HG03575 (cell line): ENCODE data around the gene FKBP3.
"Not testable (repeated sequence)": the region's sequence is repeated elsewhere in the genome, so short reads cannot be mapped to it uniquely, and the experiment has no call there.

Experiments
- ATAC-seq: cut with Tn5 transposase; IDR thresholded peaks from one replicate; pipeline ENCODE4 v1.9.1; 2021; ENCODE audit not compliant: unreplicated experiment, insufficient number of reproducible peaks, low FRiP score; ENCODE audit errors: extremely low read depth

The FKBP3 gene

DNA sequence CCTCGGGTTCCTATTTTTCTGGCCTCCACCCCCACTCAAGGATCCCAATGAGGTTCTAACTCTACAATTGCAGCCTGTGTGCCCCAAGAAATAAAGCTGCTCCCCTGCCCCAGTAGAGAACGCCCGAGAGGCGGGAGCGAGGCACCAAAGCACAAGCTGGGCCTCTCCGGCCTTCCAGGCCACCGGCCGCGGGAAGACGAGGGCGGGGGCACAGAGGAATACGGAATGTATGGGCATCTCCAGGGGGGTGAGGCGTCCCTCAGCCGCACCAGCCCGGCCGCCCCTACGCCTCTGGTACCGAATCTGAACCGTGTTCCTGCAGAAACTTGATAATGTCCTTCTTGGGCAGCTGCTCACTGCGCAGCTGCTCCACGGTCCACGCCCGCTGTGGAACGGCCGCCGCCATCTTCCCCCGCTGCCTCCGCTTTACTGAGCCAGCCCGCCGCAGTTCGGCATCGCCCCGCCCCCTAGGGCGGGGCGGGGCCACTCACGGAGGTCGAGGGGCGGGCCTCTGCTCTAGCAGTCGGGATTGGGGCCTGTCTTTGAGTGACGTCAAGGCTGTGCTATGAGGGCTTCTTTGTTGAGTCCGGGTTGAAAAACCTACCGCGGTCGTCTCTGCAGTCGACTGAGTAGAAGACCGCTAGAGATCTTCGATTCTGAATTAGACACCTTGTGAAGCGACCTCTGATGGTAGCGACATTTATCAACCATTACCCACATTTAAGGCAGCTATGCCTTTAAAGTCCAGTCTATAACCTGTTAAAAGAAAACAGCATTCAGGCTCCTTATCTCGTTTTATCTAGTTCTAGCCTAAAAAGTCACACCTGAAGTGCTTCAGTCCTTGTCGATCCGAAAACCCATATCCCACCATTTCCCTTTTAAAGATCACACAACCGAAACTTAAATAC, at the start of gene FKBP3:
Gene FKBP3, minus strand, starts transcription at position 431 of the 908 bp plus-strand sequence. Its CDS starts 25 bp downstream, at position 406.
- ATAC-seq, result peak; percentile 86

DNA sequence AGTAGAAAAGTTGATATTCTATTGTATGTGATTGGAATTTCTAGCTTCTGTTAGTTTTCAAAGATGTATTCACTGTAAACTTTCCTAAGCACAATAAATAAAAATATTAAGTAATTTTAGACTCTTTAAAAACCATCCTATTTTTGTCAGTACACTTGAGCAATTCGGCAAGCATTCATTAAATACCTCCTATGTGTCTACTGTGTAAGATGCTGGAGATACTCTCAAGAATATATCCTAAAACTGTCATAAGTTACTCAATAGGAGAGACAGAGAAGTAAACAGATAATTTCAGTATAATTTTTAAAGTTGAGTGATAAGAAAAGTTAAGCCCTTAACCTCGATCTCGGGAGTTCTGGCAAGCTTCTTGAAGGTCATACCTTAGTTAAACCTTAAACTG, 47.5 kb upstream of the FKBP3 start:
- ATAC-seq, result no peak

DNA sequence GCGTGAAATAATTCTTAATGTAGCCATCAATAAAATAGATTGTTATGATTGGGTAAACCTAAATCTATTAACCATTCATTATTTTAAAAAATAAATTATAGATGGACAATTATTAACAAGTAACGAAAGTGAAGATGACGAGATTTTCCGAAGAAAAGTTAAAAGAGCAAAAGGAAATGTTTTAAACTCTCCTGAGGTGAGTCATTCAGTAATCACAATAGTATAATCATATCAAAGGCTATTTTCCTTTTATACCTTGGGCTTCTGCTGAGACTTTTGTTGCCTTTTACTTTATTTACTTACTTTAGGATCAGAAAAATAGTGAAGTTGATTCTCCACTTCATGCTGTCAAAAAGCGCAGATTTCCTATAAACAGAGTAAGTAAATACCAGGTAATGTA, 47.0 kb upstream of the FKBP3 start:
- no peak for ATAC-seq

DNA sequence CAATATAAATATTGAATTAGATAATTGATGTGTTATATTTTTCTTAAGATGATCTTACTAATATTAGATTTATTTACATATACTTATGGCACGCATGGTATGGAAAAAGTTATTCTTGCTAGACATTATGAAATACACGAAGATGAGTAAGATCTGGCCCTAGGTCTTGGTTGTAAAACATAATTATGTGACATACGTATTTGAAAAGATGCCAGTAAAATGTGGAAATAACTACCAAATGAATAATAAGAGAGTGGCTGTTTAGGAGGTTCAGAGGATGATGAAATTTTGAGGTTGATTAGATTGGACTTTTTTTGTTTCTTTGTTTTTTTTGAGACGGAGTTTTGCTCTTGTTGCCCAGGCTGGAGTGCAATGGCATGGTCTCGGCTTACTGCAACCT, 42.8 kb upstream of the FKBP3 start:
- ATAC-seq, result no peak

DNA sequence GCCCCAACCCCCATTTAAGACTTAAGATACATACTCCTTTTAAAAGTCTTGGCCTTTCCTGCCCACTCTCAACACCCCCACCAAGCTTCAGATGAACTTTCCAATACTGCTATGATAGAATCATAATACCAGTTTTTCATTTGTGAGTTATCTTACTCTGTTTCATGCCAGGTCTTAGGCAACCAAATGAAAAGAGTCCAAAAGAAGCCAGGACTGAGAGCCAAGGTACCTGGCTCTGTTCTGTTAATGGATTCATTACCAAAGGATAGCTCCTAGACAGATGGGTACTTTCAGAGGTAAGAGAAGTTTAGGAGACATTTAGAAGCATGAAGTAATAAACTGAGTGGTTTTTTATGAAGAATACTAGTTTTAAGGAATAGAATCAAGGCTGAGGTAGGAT, 35.6 kb upstream of the FKBP3 start:
- ATAC-seq, result no peak

DNA sequence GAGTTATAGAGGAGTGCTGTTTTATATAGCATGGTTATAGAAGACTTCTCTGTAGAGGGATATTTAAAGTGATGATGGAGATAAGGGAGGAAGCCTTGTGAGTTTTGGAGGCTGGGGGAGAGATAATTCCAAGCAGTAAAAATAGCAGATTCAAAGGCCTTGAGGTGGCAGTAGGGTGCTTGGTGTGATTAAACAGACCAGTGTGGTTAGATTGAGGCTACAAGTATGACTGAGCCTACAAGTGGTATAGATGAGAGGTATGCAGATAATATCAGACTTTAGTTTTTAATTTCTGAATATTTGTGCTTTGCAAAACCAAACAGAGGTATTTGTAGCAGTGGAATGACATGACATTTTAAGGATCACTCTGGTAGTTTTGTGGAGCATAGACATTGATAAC, 21.8 kb upstream of the FKBP3 start:
- ATAC-seq, result no peak

DNA sequence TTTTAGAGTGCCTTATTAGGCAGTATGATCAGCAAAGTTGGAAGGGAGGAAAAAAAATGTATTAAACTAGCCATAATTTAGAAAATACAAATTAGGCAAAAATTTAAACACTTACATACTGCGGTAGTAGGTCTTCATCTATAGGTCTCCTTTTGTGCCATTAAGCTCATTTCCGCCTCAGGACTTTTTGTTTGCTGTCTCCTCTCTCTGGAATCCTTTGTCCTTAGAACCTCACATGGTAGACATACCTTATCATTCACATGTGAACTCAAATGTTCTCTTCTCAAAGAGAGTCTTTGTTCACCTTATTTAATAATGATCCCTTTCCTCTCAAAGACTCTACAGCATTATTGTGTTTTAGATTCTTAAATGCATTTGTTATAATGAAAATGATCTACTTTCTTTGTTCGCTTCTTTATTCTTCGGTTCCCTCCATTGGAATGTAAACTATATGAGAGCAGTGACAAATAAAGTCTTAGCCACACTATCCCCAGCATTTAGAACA, 16.2 kb upstream of the FKBP3 start:
- no peak for ATAC-seq

DNA sequence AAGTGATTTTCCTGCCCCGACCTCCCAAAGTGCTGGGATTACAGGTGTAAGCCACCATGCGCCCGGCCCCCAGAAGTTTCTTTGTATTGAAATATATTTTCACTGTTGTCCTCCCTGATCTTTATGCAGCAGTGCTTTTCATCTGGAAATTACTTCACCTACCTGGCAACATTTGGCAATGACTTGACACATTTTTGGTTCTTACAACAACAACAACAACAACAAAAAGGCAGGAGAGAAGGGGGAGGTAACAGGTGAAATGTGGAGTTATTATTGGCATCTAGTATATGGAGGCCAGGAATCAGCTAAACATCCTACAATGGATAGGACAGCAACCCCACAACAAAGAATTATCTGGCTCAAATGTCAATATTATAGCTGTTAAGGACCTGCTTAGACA, 15.3 kb upstream of the FKBP3 start:
- ATAC-seq, result no peak

DNA sequence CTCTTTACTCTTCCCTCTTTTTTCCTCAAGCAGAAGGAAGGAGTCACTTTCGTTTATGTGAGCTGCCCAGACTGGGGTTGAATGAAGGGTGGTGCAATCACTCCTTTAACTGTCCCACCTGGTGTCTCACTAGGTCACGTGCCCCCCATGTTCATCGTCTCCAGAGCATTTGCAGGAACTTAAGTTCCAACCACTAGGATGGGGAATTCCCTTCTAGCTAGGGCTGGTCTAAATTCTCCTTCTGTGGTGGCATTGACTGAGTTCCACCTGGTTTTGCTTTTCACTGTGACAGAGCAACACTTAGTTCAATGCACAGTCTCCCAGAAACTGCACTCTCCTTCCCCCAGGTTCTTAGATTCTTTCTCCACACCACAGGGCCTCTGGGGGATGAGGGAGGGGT, 10.9 kb upstream of the FKBP3 start:
- no peak for ATAC-seq

DNA sequence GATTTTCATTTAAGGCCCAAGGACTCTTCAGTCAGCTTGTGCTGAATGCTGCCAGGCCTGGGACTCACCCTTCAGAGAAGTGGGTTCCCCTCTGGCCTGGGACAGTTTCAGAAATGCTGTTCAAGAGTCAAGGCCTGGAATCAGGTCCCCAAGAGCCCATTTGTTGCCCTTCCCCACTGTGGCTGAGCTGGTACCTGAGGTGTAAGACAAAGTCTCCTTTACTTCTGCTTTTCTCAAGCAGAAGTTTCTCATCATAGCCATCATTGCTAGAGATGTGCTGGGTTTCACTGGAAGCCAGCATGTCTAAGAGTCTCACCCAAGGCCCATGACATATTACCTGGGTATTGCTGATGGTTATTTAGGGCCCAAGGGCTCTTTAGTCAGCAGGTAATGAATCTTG, 10.4 kb upstream of the FKBP3 start:
- ATAC-seq, result no peak

DNA sequence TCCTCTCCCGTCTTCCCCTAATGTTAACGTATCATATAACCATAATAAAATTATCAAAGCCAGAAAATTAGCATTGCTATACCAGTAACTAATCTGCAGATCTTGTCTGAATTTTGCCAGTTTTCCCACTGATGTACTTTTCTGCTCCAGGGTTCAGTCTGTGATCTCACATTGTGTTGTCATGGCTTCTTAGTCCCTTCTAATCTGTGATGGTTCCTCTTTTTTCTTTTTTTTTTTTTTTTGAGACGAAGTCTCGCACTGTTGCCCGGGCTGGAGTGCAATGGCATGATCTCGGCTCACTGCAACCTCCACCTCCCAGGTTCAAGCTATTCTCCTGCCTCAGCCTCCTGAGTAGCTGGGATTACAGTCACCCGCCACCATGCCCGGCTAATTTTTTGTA, 7.8 kb upstream of the FKBP3 start:
- ATAC-seq, result not testable (repeated sequence)

DNA sequence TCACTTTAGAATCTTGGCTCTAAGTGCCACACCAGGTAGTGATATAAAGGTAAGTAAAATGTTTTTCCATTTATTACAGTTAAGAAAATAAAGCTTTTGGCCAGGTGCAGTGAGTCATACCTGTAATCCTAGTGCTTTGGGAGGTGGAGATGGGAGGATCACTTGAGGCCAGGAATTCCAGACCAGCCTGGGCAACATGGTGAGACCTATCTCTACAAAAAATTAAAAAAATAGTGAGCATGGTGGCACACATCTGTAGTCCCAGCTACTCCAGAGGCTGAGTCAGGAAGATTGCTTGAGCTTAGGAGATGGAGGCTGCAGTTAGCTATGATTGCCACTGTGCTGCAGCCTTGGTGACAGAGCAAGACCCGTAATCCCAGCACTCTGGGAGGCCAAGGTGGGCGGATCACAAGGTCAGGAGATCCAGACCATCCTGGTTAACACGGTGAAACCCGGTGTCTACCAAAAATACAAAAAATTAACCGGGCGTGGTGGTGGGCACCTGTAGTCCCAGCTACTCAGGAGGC, 6.4 kb upstream of the FKBP3 start:
- no peak for ATAC-seq

DNA sequence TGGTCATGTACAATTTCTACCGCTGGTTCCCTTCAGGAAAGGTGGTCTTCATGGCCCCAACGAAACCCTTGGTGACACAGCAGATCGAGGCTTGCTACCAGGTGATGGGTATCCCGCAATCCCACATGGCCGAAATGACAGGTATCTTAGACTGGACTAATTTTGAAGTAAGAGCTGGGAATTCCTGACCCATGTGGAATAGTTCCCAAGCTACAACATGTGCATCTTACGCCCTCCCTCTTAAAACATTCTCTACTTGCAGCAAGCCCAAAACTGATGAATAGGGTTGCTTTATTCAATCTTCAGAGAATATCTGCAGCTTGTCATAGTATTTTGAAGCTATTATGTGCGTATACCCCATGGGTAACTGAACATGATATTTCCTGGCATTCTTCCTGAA, 2.1 kb upstream of the FKBP3 start:
- no peak for ATAC-seq

DNA sequence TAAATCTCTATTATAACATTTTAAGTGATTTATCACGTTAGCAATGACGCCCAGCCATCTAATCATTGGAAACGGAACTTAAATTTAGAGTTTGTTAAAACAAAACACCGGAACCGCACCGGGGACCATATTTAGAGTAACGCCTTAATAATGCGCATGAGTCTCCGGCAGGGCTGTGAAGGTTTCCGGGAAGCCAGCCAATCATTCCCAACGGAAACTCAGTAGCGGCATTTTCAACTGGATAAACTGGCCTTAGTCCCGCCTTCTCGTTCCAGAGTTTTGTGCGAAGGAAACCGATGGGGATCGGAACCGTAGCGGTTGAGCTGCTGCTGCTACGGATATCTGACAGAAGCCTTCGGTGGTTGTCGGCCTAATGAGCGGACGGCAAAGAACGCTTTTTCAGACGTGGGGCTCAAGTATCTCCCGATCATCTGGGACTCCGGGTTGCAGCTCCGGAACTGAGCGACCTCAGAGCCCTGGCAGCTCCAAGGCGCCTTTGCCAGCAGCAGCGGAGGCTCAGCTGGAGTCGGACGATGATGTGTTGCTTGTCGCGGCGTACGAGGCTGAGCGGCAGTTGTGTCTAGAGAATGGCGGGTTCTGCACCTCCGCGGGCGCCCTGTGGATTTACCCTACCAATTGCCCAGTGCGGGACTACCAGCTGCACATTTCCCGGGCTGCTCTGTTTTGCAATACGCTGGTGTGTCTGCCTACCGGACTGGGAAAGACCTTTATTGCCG, 1.5 kb upstream of the FKBP3 start, which contains the start of gene FANCM:
Gene FANCM, plus strand, starts transcription at position 272 of the 737 bp plus-strand sequence. Its CDS starts 102 bp downstream, at position 374.
- peak; percentile 33 for ATAC-seq

DNA sequence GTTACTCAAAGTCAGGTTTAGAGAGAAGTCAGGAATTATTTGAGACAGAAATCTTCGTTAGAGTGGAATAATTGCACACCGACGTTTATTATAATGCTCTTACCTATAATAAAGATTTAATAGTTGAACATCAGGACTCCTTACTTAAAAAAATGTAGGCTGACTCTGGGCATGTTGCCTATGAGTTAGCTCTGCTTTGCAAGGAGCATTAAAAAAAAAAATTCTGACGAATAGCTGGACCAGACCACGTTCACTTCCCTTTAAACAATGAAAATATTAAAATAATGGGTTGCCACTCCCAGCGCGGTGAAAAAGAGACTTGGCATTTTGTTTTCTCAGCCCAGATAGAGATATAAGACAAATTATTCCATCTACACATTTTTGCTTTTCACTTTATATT, 875 bp upstream of the FKBP3 start:
- ATAC-seq, result no peak

DNA sequence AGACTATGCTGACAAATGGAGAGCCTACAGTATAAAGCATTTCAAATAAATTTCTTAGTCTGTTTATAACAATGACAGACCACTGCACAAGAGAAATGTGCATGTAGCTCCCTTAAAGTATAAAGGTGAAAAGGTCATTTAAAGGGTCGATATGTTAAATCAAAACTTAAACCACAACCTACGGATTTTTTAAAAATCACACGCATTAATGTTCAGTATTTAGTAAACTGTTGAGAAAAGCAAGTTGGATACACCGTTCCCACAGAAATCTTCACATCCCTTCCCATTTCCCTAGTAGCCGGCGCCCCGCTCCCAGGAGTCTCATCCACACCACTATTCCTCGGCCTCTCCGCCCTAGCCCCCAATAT, 614 bp downstream of the FKBP3 start:
- no peak for ATAC-seq

DNA sequence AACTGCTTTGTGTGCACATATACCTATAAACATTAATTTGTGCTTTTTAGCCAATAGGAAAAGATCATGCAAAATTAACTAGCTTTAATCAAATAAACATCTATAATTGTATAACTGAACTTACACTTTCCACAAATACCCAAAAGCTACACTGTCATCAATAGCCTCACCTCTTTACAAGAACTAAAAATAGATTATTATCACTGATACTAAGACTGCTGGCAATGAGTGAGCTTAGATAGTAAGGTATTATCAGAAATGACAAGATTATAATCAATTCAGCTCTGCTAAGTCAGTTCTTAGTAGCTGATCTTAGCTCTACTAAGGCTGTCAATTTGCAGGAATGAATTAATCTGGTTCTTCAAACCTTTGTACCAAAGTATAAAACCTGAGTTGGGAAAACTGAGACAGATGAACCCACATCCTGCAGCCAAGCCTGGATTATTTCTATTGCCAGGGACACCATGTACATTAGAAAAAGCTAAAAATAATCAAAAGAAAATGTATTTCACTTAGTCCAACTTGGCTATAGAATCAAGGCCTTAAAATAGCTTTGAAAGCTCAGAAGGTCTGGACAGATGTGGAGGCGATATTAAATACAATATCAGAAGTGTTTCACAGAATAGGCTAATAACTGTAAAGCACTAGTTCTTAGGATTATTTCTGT, 5.2 kb downstream of the FKBP3 start:
- no peak for ATAC-seq

DNA sequence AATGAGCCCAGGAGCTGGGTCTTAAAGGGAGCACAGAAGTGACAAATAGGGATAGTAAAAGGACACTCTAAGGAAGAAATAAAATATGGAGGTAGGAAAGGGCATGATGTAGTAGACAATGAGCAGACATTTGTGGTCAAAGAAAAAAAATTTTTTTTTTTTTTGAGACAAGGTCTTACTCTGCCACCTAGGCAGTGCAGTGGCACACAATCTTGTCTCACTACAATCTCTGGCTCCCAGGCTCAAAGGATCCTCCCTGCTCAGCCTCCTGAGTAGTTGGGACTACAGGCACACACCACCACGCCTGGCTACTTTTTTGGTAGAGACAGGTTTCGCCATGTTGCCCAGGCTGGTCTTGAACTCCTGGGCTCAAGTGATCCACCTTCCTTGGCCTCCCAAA, 8.5 kb downstream of the FKBP3 start:
- no peak for ATAC-seq

DNA sequence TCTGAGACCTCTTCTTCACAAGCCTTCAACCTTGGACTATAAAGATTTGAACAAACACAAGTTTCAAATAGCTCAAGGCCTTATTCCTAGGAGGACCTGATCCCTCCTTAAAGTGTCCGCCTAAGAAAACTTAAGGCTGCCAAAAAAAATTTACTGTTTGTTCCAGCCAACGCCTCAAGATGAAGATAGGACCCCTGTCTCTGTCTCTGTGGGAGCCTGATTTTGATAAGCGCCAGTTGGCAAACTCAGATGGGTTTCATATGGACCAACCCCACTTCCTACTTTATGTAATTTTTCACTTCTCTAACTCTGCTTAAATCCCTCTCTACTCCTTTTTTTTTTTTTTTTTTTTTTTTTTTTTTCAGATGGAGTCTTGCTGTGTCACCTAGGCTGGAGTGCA, 11.0 kb downstream of the FKBP3 start:
- no peak for ATAC-seq
